ENCODE results near the gene CD99L2. TPM values are rescaled to one million over a fixed set of nuclear protein-coding genes. Genes with fewer than 3 reads are reported as not detected.

CD99L2 gene
- total RNA-seq, 1 donor = 46.9 TPM

DNA sequence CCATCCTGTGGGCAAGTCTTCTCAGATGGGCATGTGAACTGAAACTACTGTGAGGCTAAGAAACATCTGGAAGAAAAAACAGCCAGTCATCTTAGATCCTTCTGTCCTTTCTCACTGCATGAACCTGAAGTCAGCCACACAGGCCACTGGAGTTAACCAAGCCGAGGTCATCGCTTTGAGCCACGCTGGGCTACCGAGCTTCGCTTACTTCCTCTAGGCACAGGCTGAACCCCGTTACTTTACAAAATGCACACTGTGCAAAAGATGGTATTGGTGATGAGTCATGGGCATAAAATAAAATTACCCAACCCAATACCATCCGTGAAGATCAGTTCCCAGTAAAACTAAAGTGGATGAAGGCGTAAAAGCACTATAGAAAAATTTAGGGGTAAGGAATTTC, 119.1 kb downstream of the CD99L2 start:
- H3K4me3 ChIP-seq (ENCODE audit: low read depth, low read length) = no peak overlapping the region
- DNase-seq (ENCODE audit: low read depth) = no peak

GRCh38 chrX:150777328-150777992, 121.0 kb downstream of the CD99L2 start:
- TF ChIP-seq, protein P1, sequence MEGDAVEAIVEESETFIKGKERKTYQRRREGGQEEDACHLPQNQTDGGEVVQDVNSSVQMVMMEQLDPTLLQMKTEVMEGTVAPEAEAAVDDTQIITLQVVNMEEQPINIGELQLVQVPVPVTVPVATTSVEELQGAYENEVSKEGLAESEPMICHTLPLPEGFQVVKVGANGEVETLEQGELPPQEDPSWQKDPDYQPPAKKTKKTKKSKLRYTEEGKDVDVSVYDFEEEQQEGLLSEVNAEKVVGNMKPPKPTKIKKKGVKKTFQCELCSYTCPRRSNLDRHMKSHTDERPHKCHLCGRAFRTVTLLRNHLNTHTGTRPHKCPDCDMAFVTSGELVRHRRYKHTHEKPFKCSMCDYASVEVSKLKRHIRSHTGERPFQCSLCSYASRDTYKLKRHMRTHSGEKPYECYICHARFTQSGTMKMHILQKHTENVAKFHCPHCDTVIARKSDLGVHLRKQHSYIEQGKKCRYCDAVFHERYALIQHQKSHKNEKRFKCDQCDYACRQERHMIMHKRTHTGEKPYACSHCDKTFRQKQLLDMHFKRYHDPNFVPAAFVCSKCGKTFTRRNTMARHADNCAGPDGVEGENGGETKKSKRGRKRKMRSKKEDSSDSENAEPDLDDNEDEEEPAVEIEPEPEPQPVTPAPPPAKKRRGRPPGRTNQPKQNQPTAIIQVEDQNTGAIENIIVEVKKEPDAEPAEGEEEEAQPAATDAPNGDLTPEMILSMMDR (IDR thresholded peaks at IDR 0.05; ENCODE audit: insufficient read depth, low read length) = no peak
- no peak for DNase-seq (ENCODE audit: low read depth)
- no peak overlapping the region for H3K4me3 ChIP-seq (ENCODE audit: low read depth, low read length)

More for the DNA sequence above, 119.1 kb downstream of the CD99L2 start:
- TF ChIP-seq, protein P1 (IDR thresholded peaks at IDR 0.05; ENCODE audit: insufficient read depth, low read length) = no peak

GRCh38 chrX:150775569-150776350, 122.7 kb downstream of the CD99L2 start:
- no peak overlapping the region for H3K4me3 ChIP-seq (ENCODE audit: low read depth, low read length)
- TF ChIP-seq, protein P1 (IDR thresholded peaks at IDR 0.05; ENCODE audit: insufficient read depth, low read length) = no peak
- DNase-seq (ENCODE audit: low read depth) = no peak

DNA sequence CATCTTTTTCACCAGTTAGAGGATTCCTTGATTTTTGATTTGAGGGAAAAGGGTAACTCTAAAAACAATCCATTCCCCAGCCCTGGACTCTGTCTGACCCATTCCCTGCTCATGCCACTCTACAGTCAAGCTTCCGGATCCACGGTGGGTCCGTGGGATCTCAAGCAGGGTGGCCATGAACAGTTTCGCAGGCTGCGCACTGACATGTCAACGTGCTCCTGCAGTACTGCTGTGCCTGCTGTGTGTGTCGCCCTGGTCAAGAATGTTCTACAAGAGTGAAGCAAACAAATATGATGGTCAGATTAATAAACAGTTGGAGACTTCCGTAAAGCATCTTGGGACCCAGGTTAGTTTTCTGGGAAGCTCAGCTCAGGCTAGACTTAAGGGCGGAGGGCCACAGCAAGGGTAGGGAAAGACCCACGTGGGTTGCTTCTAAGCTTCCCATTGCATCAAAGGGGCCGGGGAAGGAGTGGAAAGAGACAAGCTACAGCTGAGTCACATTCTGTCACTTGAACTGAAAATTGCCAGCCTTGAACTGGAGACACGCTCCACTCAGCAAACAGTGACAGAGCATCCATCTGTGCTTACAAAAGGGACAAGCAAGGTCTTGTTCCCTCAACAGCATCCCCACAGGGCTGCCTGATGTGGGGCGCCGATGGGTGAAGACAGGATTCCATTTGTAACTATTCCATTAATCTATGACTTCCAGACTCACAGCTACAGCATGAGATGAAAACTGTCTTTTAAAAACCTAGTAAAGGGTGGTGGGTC, 123.5 kb downstream of the CD99L2 start:
- TF ChIP-seq, protein P1 (IDR thresholded peaks at IDR 0.05; ENCODE audit: insufficient read depth, low read length) = no peak
- no peak overlapping the region for H3K4me3 ChIP-seq (ENCODE audit: low read depth, low read length)
- no peak for DNase-seq (ENCODE audit: low read depth)

GRCh38 chrX:150773634-150774033, 124.8 kb downstream of the CD99L2 start:
- TF ChIP-seq, protein P1 (IDR thresholded peaks at IDR 0.05; ENCODE audit: insufficient read depth, low read length) = no peak

GRCh38 chrX:150773117-150773516, 125.4 kb downstream of the CD99L2 start:
- H3K4me3 ChIP-seq (ENCODE audit: low read depth, low read length) = no peak overlapping the region
- TF ChIP-seq, protein P1 (IDR thresholded peaks at IDR 0.05; ENCODE audit: insufficient read depth, low read length) = no peak
- DNase-seq (ENCODE audit: low read depth) = no peak

More at GRCh38 chrX:150773634-150774033, 124.8 kb downstream of the CD99L2 start:
- no peak overlapping the region for H3K4me3 ChIP-seq (ENCODE audit: low read depth, low read length)
- DNase-seq (ENCODE audit: low read depth) = no peak

Data from fibroblast of the aortic adventitia (primary cell).